GM18498 (cell line): Measurements from ENCODE around the gene NUP98.

Source experiments
- ATAC-seq: cut with Tn5 transposase; IDR thresholded peaks from one replicate; pipeline ENCODE4 v1.9.1; 2021; ENCODE audit warnings: mild to moderate bottlenecking, moderate library complexity; ENCODE audit not compliant: unreplicated experiment

NUP98 gene

GRCh38 chr11:3797329-3798090 lies at the start of gene NUP98:
Gene NUP98, minus strand, starts transcription at chr11:3797554. Its CDS starts 15,437 bp downstream, at chr11:3782117.
- peak; percentile 95 for ATAC-seq

GRCh38 chr11:3845670-3846069 lies 48.3 kb upstream of the NUP98 start:
- no peak for ATAC-seq

GRCh38 chr11:3845246-3845645 lies 47.9 kb upstream of the NUP98 start:
- no peak for ATAC-seq

- no peak for ATAC-seq
These were observed 46.0 kb upstream of the NUP98 start for GRCh38 chr11:3843326-3843725.

GRCh38 chr11:3841426-3842350 lies 44.3 kb upstream of the NUP98 start:
- ATAC-seq = peak; percentile 55

- peak; percentile 50 for ATAC-seq
These were observed 43.6 kb upstream of the NUP98 start, which contains the start of gene RHOG for GRCh38 chr11:3840870-3841425. Gene RHOG, minus strand, starts transcription at chr11:3840959. Its CDS starts 12,821 bp downstream, at chr11:3828138.

- ATAC-seq = peak; percentile 1
These were observed 42.9 kb upstream of the NUP98 start for GRCh38 chr11:3840004-3840869.

GRCh38 chr11:3838504-3838903 lies 41.1 kb upstream of the NUP98 start:
- ATAC-seq = no peak

- ATAC-seq = no peak
These were observed 40.4 kb upstream of the NUP98 start for GRCh38 chr11:3837793-3838192.

- no peak for ATAC-seq
These were observed 39.5 kb upstream of the NUP98 start for GRCh38 chr11:3836903-3837302.

GRCh38 chr11:3835751-3836150 lies 38.4 kb upstream of the NUP98 start:
- no peak for ATAC-seq

GRCh38 chr11:3834664-3835461 lies 37.5 kb upstream of the NUP98 start:
- no peak for ATAC-seq

- no peak for ATAC-seq
These were observed 37.0 kb upstream of the NUP98 start for GRCh38 chr11:3834349-3834663.

- ATAC-seq = no peak
These were observed 36.1 kb upstream of the NUP98 start for GRCh38 chr11:3833449-3833848.

GRCh38 chr11:3832816-3833215 lies 35.5 kb upstream of the NUP98 start:
- ATAC-seq = no peak

- no peak for ATAC-seq
These were observed 34.3 kb upstream of the NUP98 start for GRCh38 chr11:3831378-3832239.

GRCh38 chr11:3830730-3831129 lies 33.4 kb upstream of the NUP98 start:
- no peak for ATAC-seq

GRCh38 chr11:3830088-3830487 lies 32.7 kb upstream of the NUP98 start:
- ATAC-seq = no peak
